HUES48 (cell line): Measurements from ENCODE around the gene PROC.
"Not testable (repeated sequence)": the region's sequence is repeated elsewhere in the genome, so short reads cannot be mapped to it uniquely, and the experiment has no call there.

Experiments
- H3K27ac ChIP-seq: one replicate; pipeline ENCODE4 v1.7.0; 2013; ENCODE audit warnings: low read depth, low read length, inconsistent platforms
- H3K27me3 ChIP-seq: 2 replicates; pipeline ENCODE4 v1.6.1; 2013; ENCODE audit warnings: mild to moderate bottlenecking, low read length; ENCODE audit not compliant: control insufficient read depth, insufficient read depth
- H3K36me3 ChIP-seq: 2 replicates; pipeline ENCODE4 v1.6.1; 2013; ENCODE audit warnings: low read length; ENCODE audit not compliant: control insufficient read depth, insufficient read depth
- H3K4me1 ChIP-seq: 2 replicates; pipeline ENCODE4 v1.6.1; 2013; ENCODE audit warnings: mild to moderate bottlenecking, low read length; ENCODE audit not compliant: control insufficient read depth, insufficient read depth
- H3K4me3 ChIP-seq: 2 replicates; pipeline ENCODE4 v1.5.1; 2013; ENCODE audit warnings: mild to moderate bottlenecking, low read depth, low read length
- H3K9ac ChIP-seq: 2 replicates; pipeline ENCODE4 v1.6.1; 2013; ENCODE audit warnings: mild to moderate bottlenecking, low read depth, low read length, moderate library complexity
- H3K9me3 ChIP-seq: 2 replicates; pipeline ENCODE4 v1.6.1; 2013; ENCODE audit warnings: low read length; ENCODE audit not compliant: control insufficient read depth, insufficient read depth

The PROC gene

DNA sequence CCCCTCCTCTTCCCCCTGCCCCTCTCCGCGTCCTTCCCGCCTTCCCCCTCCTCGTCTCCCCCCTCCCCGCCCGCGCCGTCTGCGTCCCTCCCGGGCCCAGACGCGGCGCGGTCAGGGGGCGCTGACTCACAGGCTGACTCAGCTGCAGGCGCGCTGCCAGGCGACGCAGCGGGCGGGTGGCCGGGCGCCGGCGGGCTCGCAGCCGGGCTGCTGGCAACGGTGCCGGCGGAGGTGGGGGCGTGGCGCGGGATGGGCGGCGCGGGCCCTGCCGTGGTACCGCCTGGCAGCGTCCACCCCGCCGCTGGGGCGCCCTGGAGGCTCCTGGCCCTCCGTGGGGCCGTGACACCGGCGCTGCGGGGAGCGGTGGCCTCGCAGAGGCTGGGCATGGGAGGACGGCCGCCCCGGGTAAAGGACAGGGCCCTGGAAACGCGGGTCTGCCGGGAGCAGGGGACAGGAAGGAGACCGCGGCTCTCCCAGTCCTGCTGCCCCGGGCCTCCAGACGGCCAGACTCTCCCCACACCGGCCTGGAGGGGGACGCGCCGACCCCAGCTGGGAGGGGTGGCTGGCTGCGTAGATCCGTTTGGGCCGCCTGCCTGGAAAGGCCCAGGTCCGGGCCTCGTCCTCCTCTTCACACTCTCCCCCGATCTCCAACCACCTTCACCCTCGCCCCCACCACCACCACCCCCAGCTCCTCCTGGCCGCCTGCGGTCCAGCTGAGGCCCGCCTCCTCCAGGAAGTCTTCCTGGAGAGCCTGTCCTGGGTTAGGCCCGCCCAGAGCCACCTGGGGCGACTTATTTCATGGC is 10.0 kb upstream of the PROC start:
- Histone ChIP-seq H3K4me1 (peaks cover 8% of the 10 kb centered on the region; the same call in 1 of the 2 replicates), H3K36me3 (no peaks in the 10 kb centered on the region), H3K9me3 (0 out of 2 replicates have a peak, but pooled peaks cover 2% of the 10 kb centered on the region), H3K27me3 (no peaks in the 10 kb centered on the region; the same call in 1 of the 2 replicates), H3K27ac (peak overlapping the region; percentile 85), H3K9ac (peak overlapping the region; percentile 44; the same call in 1 of the 2 replicates), H3K4me3 (peak overlapping the region; percentile 66)

GRCh38 chr2:127408807-127409099 is 9.5 kb upstream of the PROC start:
- Histone ChIP-seq H3K9ac (no peak overlapping the region), H3K27me3 (no peaks in the 10 kb centered on the region; the same call in 1 of the 2 replicates), H3K4me3 (peak overlapping the region; percentile 66), H3K4me1 (peaks cover 8% of the 10 kb centered on the region; the same call in 1 of the 2 replicates), H3K9me3 (0 out of 2 replicates have a peak, but pooled peaks cover 2% of the 10 kb centered on the region), H3K36me3 (no peaks in the 10 kb centered on the region), H3K27ac (peak overlapping the region; percentile 85)

DNA sequence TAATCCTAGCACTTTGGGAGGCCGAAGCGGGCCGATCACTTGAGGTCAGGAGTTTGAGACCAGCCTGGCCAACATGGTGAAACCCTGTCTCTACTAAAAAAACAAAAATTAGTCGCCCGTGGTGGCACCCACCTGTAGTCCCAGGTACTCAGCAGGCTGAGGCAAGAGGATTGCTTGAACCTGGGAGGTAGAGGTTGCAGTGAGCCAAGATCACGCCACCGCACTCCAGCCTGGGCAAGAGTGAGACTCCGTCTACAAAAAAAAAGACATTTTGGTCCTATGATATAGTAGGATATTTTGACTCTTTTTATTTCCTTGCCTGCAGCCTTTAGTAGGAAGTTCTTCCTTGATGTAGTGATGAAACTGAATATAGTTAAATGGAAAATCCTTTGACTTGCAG is 8.5 kb upstream of the PROC start:
- H3K36me3 ChIP-seq, H3K27ac ChIP-seq, H3K4me3 ChIP-seq, H3K9me3 ChIP-seq, H3K4me1 ChIP-seq, H3K9ac ChIP-seq, H3K27me3 ChIP-seq: not testable (repeated sequence)

GRCh38 chr2:127410871-127411652 is 7.2 kb upstream of the PROC start:
- Histone ChIP-seq H3K4me3 (no peak overlapping the region), H3K27ac (no peak overlapping the region), H3K9ac (no peak overlapping the region), H3K9me3 (0 out of 2 replicates have a peak, but pooled peaks cover 2% of the 10 kb centered on the region), H3K27me3 (peaks cover 16% of the 10 kb centered on the region), H3K36me3 (no peaks in the 10 kb centered on the region), H3K4me1 (peaks cover 3% of the 10 kb centered on the region; the same call in 1 of the 2 replicates)

DNA sequence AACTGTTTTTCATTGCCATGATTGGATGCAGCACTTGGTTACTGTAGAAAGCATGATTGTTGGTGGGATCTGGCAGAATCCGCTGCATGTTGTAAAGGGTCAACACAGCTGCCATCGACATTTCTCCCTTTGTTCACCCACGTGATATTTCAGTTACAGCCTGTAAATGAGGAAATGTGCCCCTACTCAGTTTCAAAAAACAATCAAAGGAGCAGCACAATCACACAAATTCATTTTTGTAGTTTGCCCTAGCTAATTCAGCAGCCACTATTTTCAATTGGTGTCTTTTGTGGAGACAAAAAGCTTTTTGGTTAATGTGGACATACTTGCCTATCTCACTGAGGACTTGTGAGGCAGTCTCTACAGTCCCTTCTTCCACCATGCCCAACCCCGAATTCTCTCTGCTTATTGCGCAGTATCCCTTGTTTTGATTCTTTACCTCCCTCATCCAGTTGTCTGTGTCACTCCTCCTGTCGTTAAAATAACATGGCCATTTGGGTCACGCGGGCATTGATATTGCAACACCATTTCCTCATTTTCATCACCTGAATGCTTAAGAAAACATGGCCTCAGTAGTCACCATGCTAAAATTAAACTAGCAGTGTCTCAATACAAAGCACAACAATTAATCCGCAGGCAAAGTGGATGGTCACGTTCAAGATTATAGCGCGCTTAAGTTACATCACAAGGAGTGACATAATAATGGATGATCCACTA is 6.4 kb upstream of the PROC start:
- Histone ChIP-seq H3K9ac (no peak overlapping the region), H3K9me3 (0 out of 2 replicates have a peak, but pooled peaks cover 2% of the 10 kb centered on the region), H3K27ac (no peak overlapping the region), H3K4me1 (peaks cover 8% of the 10 kb centered on the region; the same call in 1 of the 2 replicates), H3K4me3 (no peak overlapping the region), H3K27me3 (peaks cover 23% of the 10 kb centered on the region), H3K36me3 (no peaks in the 10 kb centered on the region)

DNA sequence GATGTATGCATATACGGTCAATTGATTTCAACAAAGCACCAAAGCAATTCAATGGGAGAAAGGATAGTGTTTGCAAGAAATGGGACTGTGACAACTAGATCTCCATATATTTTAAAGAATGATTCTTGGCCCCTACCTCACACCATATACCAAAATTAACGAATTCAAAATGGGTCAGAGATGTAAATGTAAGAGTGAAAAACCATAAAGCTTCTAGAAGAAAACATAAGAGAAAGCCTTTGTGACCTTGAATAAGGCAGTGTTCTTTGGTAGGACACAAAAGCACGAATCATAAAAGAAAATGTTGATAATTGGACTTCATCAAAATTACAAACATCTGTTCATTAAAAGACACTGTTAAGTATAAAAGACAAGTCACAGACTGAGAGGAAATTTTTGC is 5.0 kb upstream of the PROC start:
- Histone ChIP-seq H3K27ac (no peak overlapping the region), H3K4me1 (0 out of 2 replicates have a peak, but pooled peaks cover 5% of the 10 kb centered on the region)

DNA sequence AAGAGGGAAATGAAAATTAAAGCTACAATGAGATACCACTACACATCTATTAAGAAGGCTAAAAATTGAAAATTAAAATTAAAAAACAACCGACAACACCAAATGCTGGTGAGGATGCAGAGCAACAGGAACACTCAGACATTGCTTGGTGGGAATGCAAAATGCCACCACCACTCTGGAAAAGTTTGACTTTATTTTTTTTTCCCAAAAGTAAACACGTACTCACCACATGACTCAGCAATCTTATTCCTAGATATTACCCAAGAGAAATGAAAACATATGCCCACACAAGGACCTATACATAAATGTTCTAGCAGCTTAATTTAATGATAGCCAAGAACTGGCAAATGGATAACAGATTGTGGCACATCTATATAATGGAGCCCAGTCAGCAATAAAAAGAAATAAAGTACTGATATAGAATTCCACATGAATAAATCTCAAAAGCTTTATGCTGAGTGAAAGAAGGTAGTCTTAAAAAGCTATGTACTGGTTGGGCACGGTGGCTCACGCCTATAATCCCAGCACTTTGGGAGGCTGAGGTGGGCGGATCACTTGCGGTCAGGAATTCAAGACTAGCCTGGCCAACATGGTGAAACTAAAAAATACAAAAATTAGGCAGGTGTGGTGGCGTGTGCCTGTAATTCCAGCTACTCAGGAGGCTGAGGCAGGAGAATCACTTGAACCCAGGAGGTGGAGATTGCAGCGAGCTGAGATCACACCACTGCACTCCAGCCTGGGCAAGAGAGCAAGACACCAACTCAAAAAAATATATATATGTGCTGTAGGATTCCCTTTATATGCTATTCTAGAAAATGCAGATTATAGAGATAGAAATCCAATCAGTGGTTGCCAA is 4.2 kb upstream of the PROC start:
- Histone ChIP-seq H3K27me3 (peaks cover 34% of the 10 kb centered on the region), H3K36me3 (no peaks in the 10 kb centered on the region), H3K4me1 (0 out of 2 replicates have a peak, but pooled peaks cover 5% of the 10 kb centered on the region), H3K27ac (no peak overlapping the region), H3K4me3 (no peak overlapping the region), H3K9me3 (0 out of 2 replicates have a peak, but pooled peaks cover 2% of the 10 kb centered on the region), H3K9ac (no peak overlapping the region)

More for the DNA sequence above, 5.0 kb upstream of the PROC start:
- peaks cover 32% of the 10 kb centered on the region for H3K27me3 ChIP-seq
- H3K36me3 ChIP-seq, result no peaks in the 10 kb centered on the region
- 0 out of 2 replicates have a peak, but pooled peaks cover 2% of the 10 kb centered on the region for H3K9me3 ChIP-seq
- no peak overlapping the region for H3K4me3 ChIP-seq
- H3K9ac ChIP-seq, result no peak overlapping the region

- no peaks in the 10 kb centered on the region for H3K36me3 ChIP-seq
- no peak overlapping the region for H3K9ac ChIP-seq
- H3K9me3 ChIP-seq, result 0 out of 2 replicates have a peak, but pooled peaks cover 2% of the 10 kb centered on the region
- 0 out of 2 replicates have a peak, but pooled peaks cover 5% of the 10 kb centered on the region for H3K4me1 ChIP-seq
- H3K4me3 ChIP-seq, result no peak overlapping the region
- H3K27me3 ChIP-seq, result peaks cover 34% of the 10 kb centered on the region
- no peak overlapping the region for H3K27ac ChIP-seq
These were observed 3.3 kb upstream of the PROC start for GRCh38 chr2:127414638-127415592.
